ENCODE data around the gene SERP2. TPM values are rescaled to one million over a fixed set of nuclear protein-coding genes. Genes with fewer than 3 reads are reported as not detected.

SERP2 gene
- total RNA-seq, 1 donor from 2014 or later = 14.0 TPM

- Mint-ChIP-seq H3K36me3 (ENCODE audit: low read depth) (no peaks in the 10 kb centered on the region), H3K4me3 (no peak overlapping the region), H3K27ac (ENCODE audit: unreplicated experiment) (no peak overlapping the region), H3K4me1 (peaks cover 45% of the 10 kb centered on the region), H3K27me3 (ENCODE audit: low read depth) (no peaks in the 10 kb centered on the region), H3K9me3 (no peaks in the 10 kb centered on the region)
- DNase-seq (ENCODE audit: low read depth, low spot score) = no peak
- TF ChIP-seq CTCF (conservative IDR thresholded peaks at IDR 0.05) = no peak
Observed at GRCh38 chr13:44403461-44404056, 29.9 kb downstream of the SERP2 start.

- Mint-ChIP-seq H3K27ac (ENCODE audit: unreplicated experiment) (peak overlapping the region; percentile 76), H3K4me3 (no peak overlapping the region), H3K4me1 (peaks cover 40% of the 10 kb centered on the region), H3K27me3 (ENCODE audit: low read depth) (no peaks in the 10 kb centered on the region), H3K36me3 (ENCODE audit: low read depth) (no peaks in the 10 kb centered on the region), H3K9me3 (no peaks in the 10 kb centered on the region)
- no peak for TF ChIP-seq CTCF (conservative IDR thresholded peaks at IDR 0.05)
- peak; percentile 11 for DNase-seq (ENCODE audit: low read depth, low spot score)
Observed at GRCh38 chr13:44404261-44405132, 30.9 kb downstream of the SERP2 start.

- no peaks in the 10 kb centered on the region for H3K27me3 Mint-ChIP-seq (ENCODE audit: low read depth)
- H3K27ac Mint-ChIP-seq (ENCODE audit: unreplicated experiment) = no peak overlapping the region
- DNase-seq (ENCODE audit: low read depth, low spot score) = no peak
- no peak overlapping the region for H3K4me3 Mint-ChIP-seq
- TF ChIP-seq CTCF (conservative IDR thresholded peaks at IDR 0.05) = no peak
- H3K36me3 Mint-ChIP-seq (ENCODE audit: low read depth) = no peaks in the 10 kb centered on the region
- peaks cover 33% of the 10 kb centered on the region for H3K4me1 Mint-ChIP-seq
- no peaks in the 10 kb centered on the region for H3K9me3 Mint-ChIP-seq
Observed at GRCh38 chr13:44406617-44407016, 33.0 kb downstream of the SERP2 start.

GRCh38 chr13:44407379-44407778 is 33.8 kb downstream of the SERP2 start:
- DNase-seq (ENCODE audit: low read depth, low spot score) = no peak

GRCh38 chr13:44407891-44408290 is 34.3 kb downstream of the SERP2 start:
- TF ChIP-seq CTCF (conservative IDR thresholded peaks at IDR 0.05) = no peak
- DNase-seq (ENCODE audit: low read depth, low spot score) = no peak
- Mint-ChIP-seq H3K27ac (ENCODE audit: unreplicated experiment) (no peak overlapping the region), H3K4me1 (peaks cover 42% of the 10 kb centered on the region), H3K36me3 (ENCODE audit: low read depth) (no peaks in the 10 kb centered on the region), H3K4me3 (no peak overlapping the region), H3K9me3 (no peaks in the 10 kb centered on the region), H3K27me3 (ENCODE audit: low read depth) (no peaks in the 10 kb centered on the region)

More at GRCh38 chr13:44407379-44407778, 33.8 kb downstream of the SERP2 start:
- no peak for TF ChIP-seq CTCF (conservative IDR thresholded peaks at IDR 0.05)
- Mint-ChIP-seq H3K4me1 (peaks cover 39% of the 10 kb centered on the region), H3K9me3 (no peaks in the 10 kb centered on the region), H3K27me3 (ENCODE audit: low read depth) (no peaks in the 10 kb centered on the region), H3K36me3 (ENCODE audit: low read depth) (no peaks in the 10 kb centered on the region), H3K4me3 (no peak overlapping the region), H3K27ac (ENCODE audit: unreplicated experiment) (no peak overlapping the region)

Data from neural crest cell (in vitro differentiated cells).